Astrocyte of the spinal cord (primary cell): ENCODE results near the gene LAMB2.

ENCODE experiments used
- DNase-seq: peaks from one replicate; pipeline ENCODE4 v3.0.0; 2011; ENCODE audit warnings: low read depth, low spot score
- H3K4me3 ChIP-seq: 2 replicates; pipeline ENCODE4 v1.5.1; 2011; ENCODE audit warnings: low read depth, mild to moderate bottlenecking, low read length, moderate library complexity
- CTCF ChIP-seq: IDR thresholded peaks from 2 replicates; pipeline ENCODE4 v1.5.1; 2012; ENCODE audit warnings: low read depth, mild to moderate bottlenecking, low read length, inconsistent platforms
- in situ Hi-C: cut with HindIII; loops from 2 replicates; pipeline ENCODE4 v1.10.0; 2017; ENCODE audit warnings: low sequenced_read_pairs

Gene LAMB2

DNA sequence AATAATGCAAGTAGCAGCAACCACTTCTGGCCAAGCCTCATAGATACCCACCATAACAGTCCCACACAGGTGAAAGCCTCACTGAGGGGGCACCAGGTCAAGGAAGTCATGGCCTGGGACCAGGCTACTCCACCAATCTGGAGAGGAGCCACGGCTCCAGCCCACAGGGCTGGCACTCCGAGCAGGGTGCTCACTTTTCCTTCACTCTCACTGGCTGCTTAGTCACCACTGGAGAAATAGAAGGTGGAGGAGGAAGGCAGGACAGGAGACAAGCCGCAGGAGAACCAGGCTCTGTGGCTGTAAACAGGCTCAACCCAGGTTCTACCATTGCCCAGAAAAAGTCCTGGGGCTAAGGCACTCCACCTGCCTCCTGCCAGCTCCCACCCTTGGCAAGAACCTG is 13.4 kb downstream of the LAMB2 start:
- H3K4me3 ChIP-seq = peak overlapping the region; percentile 91
- in situ Hi-C loops = no loop called here

DNA sequence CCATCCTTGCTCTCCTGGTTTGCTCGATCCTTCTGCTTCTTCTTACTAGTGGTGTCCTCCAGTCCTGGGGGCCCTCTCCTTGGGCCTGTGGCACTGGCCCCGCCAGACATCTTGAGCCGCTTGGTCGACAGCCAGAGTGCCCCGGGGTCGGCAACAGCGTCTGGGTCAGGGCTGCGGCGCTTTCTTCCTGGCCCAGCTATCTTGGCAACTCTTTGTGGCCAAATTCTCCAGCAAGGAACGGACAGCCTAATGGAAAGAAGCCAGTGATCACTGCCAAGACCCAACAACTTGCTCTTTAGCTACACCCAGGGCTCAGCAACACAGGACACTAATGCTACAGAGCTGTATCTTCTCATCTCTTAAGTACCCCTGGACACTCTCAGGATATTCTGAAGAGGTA is 13.8 kb downstream of the LAMB2 start:
- in situ Hi-C loops = no loop called here
- no peak for TF ChIP-seq CTCF
- no peak for DNase-seq
- H3K4me3 ChIP-seq = no peak overlapping the region

More for the DNA sequence above, 13.4 kb downstream of the LAMB2 start:
- DNase-seq = no peak
- no peak for TF ChIP-seq CTCF

DNA sequence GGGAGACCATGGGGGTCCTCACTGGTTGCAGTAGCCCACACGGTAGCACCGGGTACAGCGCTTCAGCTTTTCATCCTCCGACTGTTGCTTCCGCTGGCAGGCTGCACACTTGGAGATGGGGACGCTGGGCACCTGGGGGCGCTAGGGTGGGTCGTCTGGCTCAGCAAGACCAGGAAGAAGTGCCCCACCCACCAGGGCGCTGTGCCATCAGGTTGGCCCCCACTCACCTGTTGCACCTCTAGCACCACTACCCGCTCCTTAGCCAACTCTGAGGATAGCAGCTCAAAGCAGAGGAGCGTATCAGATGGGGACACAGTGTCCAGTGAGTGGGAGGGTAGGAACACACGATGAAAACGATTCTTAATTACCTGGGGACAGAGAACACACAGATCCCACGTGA is 20.6 kb downstream of the LAMB2 start:
- no peak for DNase-seq
- no peak overlapping the region for H3K4me3 ChIP-seq
- no peak for TF ChIP-seq CTCF
- in situ Hi-C loops = no loop called here

- in situ Hi-C loops = no loop called here
- H3K4me3 ChIP-seq = no peak overlapping the region
- no peak for DNase-seq
- no peak for TF ChIP-seq CTCF
These were observed 21.5 kb downstream of the LAMB2 start for GRCh38 chr3:49111347-49111746.

DNA sequence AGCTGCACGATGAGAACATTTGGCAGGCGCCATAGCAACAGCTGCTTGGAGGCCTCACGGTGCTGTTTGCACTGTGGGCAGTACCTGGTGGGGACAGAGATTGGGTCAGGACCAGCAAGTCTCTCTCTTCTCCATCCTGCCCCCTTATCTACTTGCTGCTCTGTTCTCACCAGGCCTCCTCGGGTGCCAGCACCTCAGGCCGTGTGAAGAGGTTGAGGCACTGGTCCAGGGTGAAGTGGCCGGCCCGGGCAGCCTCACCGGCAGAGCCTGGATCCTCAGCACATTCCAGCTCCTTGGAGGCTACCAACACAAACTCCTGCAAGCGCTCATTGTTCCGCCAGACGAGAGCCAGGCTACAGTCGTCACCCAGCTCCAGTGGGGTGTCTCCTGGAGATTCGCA is 22.1 kb downstream of the LAMB2 start:
- H3K4me3 ChIP-seq = no peak overlapping the region
- DNase-seq = no peak
- no peak for TF ChIP-seq CTCF
- in situ Hi-C loops = no loop called here

DNA sequence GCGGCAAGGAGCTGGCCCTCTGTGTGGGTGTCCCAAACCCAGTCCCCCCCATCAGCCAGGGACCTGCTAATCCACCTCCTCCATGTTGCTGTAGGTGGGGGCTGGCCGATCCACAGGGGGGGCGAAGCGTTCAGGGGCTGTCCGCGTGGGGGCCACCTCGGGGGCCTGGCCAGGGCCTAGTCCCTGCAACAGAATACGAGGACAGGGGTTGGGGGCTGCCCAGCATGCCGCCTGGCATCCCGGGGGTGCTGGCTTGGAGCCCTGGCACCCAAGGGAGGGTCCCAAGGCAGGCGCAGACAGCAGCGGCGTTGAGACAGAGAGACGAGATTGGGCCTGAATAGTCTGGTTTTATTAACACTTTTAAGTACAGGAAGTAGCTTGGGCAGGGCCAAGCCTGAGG is 24.5 kb downstream of the LAMB2 start:
- H3K4me3 ChIP-seq = no peak overlapping the region
- no peak for DNase-seq
- in situ Hi-C loops = no loop called here
- no peak for TF ChIP-seq CTCF
